Measurements from ENCODE around the gene PBX4.

- no peak for TF ChIP-seq YY1 (IDR thresholded peaks at IDR 0.05; ENCODE audit: insufficient read depth, insufficient read length)
- TF ChIP-seq ZNF274 (IDR thresholded peaks at IDR 0.05; ENCODE audit: low read depth, low read length), result no peak
- TF ChIP-seq SUZ12 (IDR thresholded peaks at IDR 0.05; ENCODE audit: extremely low read depth, insufficient read depth, insufficient read length), result no peak
Measured at GRCh38 chr19:19543640-19544039, 74.8 kb downstream of the PBX4 start.

Measured in NT2/D1 (cell line).